K562 (cell line): ENCODE measurements around the gene LPAR5. TPM values are rescaled to one million over a fixed set of nuclear protein-coding genes. Genes with fewer than 3 reads are reported as not detected.

Experiments used
- BACH1 ChIP-seq: fragments of 200-800 bp; sonication (Bioruptor generic); IDR thresholded peaks from 2 replicates; pipeline ENCODE4 v1.6.1; 2016; ENCODE audit warnings: missing genetic modification characterization, missing compliant biosample characterization
- CGGBP1 ChIP-seq: fragments of 250-450 bp; sonication (Bioruptor Pico); IDR thresholded peaks from 2 replicates; pipeline ENCODE4 v1.9.0; 2021; ENCODE audit warnings: mild to moderate bottlenecking
- CLOCK ChIP-seq: fragments of 250-450 bp; sonication (Bioruptor Pico); IDR thresholded peaks from 2 replicates; pipeline ENCODE4 v1.4.0; 2020; ENCODE audit warnings: mild to moderate bottlenecking, moderate library complexity, borderline replicate concordance
- CREB3 ChIP-seq: fragments of 450-650 bp; conservative IDR thresholded peaks from 2 replicates; pipeline ENCODE4 v1.6.1; 2016; ENCODE audit warnings: missing genetic modification characterization, low read depth, mild to moderate bottlenecking, missing compliant biosample characterization, moderate library complexity
- FOXM1 ChIP-seq, 2 experiments: fragments of 450-650 bp in 1 of 2; sonication (generic) in 1 of 2; formaldehyde crosslinking in 1 of 2; IDR thresholded peaks; 2 replicates each; pipeline versions ENCODE4 v1.6.1 to v1.9.0; 2017 to 2022; ENCODE audit warnings: low read depth in 2 of 2, mild to moderate bottlenecking in 2 of 2, missing genetic modification reagents in 1 of 2, moderate library complexity in 1 of 2
- FOXP1 ChIP-seq: sonication (generic); formaldehyde crosslinking; IDR thresholded peaks from 2 replicates; pipeline ENCODE4 v1.8.0; 2022; ENCODE audit warnings: mild to moderate bottlenecking, missing genetic modification reagents
- GATAD2B ChIP-seq: fragments of 450-650 bp; IDR thresholded peaks from 2 replicates; pipeline ENCODE4 v1.6.1; 2017; ENCODE audit warnings: mild to moderate bottlenecking, borderline replicate concordance
- HEY1 ChIP-seq: fragments of 250-450 bp; sonication (Bioruptor Pico); IDR thresholded peaks from 2 replicates; pipeline ENCODE4 v1.5.0; 2020; ENCODE audit warnings: mild to moderate bottlenecking, moderate library complexity, borderline replicate concordance
- IFI16 ChIP-seq: fragments of 250-450 bp; sonication (Bioruptor Pico); IDR thresholded peaks from 2 replicates; pipeline ENCODE4 v2.1.2; 2022; ENCODE audit warnings: mild to moderate bottlenecking, inconsistent platforms
- LARP7 ChIP-seq: fragments of 450-650 bp; IDR thresholded peaks from 2 replicates; pipeline ENCODE4 v1.6.1; 2016
- MAZ ChIP-seq, 2 experiments: fragments of 450-650 bp in 1 of 2; sonication (generic) in 1 of 2; formaldehyde crosslinking; IDR thresholded peaks in 1 of 2; conservative IDR thresholded peaks in 1 of 2; 2 replicates each; pipeline versions ENCODE4 v1.4.0 to v1.5.0; 2020; ENCODE audit warnings: mild to moderate bottlenecking in 1 of 2, missing genetic modification reagents in 1 of 2
- NFRKB ChIP-seq: fragments of 450-650 bp; IDR thresholded peaks from 2 replicates; pipeline ENCODE4 v1.6.1; 2016; ENCODE audit warnings: low read depth
- POU5F1 ChIP-seq: fragments of 150-350 bp; IDR thresholded peaks from 2 replicates; pipeline ENCODE4 v1.6.1; 2014; ENCODE audit warnings: borderline replicate concordance, low read length, low read depth, mild to moderate bottlenecking; ENCODE audit not compliant: partially characterized antibody
- RB1 ChIP-seq: fragments of 450-650 bp; IDR thresholded peaks from 2 replicates; pipeline ENCODE4 v1.6.1; 2017; ENCODE audit warnings: low read depth, mild to moderate bottlenecking
- RHOXF2B ChIP-seq: fragments of 250-450 bp; sonication (Bioruptor Pico); conservative IDR thresholded peaks from 2 replicates; pipeline ENCODE4 v1.5.1; 2021
- SP1 ChIP-seq: sonication (generic); formaldehyde crosslinking; IDR thresholded peaks from 2 replicates; pipeline ENCODE4 v1.8.1; 2022; ENCODE audit warnings: mild to moderate bottlenecking, missing genetic modification reagents
- TAF9B ChIP-seq: fragments of 450-650 bp; IDR thresholded peaks from 2 replicates; pipeline ENCODE4 v1.6.1; 2018; ENCODE audit warnings: mild to moderate bottlenecking; ENCODE audit not compliant: partially characterized antibody
- ZNF274 ChIP-seq: IDR thresholded peaks from 2 replicates; pipeline ENCODE4 v1.6.1; 2011; ENCODE audit warnings: low read depth, mild to moderate bottlenecking, low read length, moderate library complexity, borderline replicate concordance
- ZNF592 ChIP-seq: fragments of 450-650 bp; IDR thresholded peaks from 2 replicates; pipeline ENCODE4 v1.6.1; 2017; ENCODE audit warnings: antibody characterized with exemption, mild to moderate bottlenecking
- polyA plus RNA-seq, 8 experiments: library from polyadenylated mRNA; depleted of rRNA in 4 of 8; stranded (reverse) in 5 of 8; unstranded in 3 of 8; fragments of >200 nt; fragmentation: Nextera tagmentation in 2 of 8; fragmentation: Illumina TruSeq in 1 of 8; extraction: Ambion mirVana in 2 of 8; extraction: Trizol in 1 of 8; gene quantifications; 2 replicates each; pipeline versions ENCODE4 v1.2.1 to v1.2.3, GENCODE V29; 2011 to 2014; ENCODE audit warnings: inconsistent platforms in 1 of 8, missing spikeins in 1 of 8
- total RNA-seq, 7 experiments: library from RNA; depleted of rRNA in 6 of 7; stranded (reverse); fragments of >200 nt in 6 of 7; fragmentation: Illumina TruSeq in 2 of 7; extraction: Trizol in 2 of 7; gene quantifications; 2 replicates each; pipeline versions ENCODE4 v1.2.1 to v1.2.3, GENCODE V29; 2011 to 2021; ENCODE audit warnings: low replicate concordance in 1 of 7

The LPAR5 gene
- total and polyA plus RNA-seq, 9 of the 15 experiments (the other 6 are each of a cell fraction or from before 2014, with no cell fraction given): 1.3 to 11.7 (median 3.6) TPM

- TF ChIP-seq RHOXF2B (no peak), SP1 (CRISPR knock-in tag) (peak; percentile 90), TAF9B (peak; percentile 43), CGGBP1 (CRISPR knock-in tag) (no peak), GATAD2B (peak; percentile 92), BACH1 (tag) (no peak), CLOCK (CRISPR knock-in tag) (no peak), FOXP1 (no peak), ZNF592 (peak; percentile 85), IFI16 (CRISPR knock-in tag) (no peak), POU5F1 (peak; percentile 88), MAZ (CRISPR knock-in tag; conservative IDR thresholded peaks at IDR 0.05 in 1 of 2, IDR thresholded peaks at IDR 0.05 in 1 of 2) (peak; percentile 41 to 66; a peak in 2 of 4 replicates), CREB3 (tag) (0 out of 2 replicates have a peak, but pooled peaks have one; percentile 56), LARP7 (0 out of 2 replicates have a peak, but pooled peaks have one; percentile 8), NFRKB (peak; percentile 91), ZNF274 (no peak), FOXM1 (IDR thresholded peaks at IDR 0.05; ENCODE audit: low read depth) (0 out of 2 replicates have a peak, but pooled peaks have one; percentile 9), FOXM1 (CRISPR knock-in tag; IDR thresholded peaks at IDR 0.05; ENCODE audit: low read depth) (no peak), HEY1 (no peak), RB1 (peak; percentile 94)
These were observed 27.4 kb upstream of the LPAR5 start, which contains the start of gene ING4 (continued) for GRCh38 chr12:6662906-6663742.
